Loucy (cell line): ENCODE data around the gene FAR2.

Experiments
- CTCF ChIP-seq: fragments of 200-600 bp; sonication (generic); conservative IDR thresholded peaks from 2 replicates; pipeline ENCODE4 v1.5.1; 2014; ENCODE audit warnings: mild to moderate bottlenecking, antibody characterized with exemption, low read length
- EZH2phosphoT487 ChIP-seq: fragments of 200-600 bp; IDR thresholded peaks from 2 replicates; pipeline ENCODE4 v1.6.1; 2018; ENCODE audit warnings: antibody characterized with exemption, mild to moderate bottlenecking, moderate library complexity, borderline replicate concordance

GRCh38 chr12:29273178-29273843 lies 124.2 kb downstream of the FAR2 start:
- TF ChIP-seq CTCF (no peak), EZH2phosphoT487 (no peak)
